HG03460 (cell line): ENCODE measurements around the gene XPO1.

Experiments used
- ATAC-seq: cut with Tn5 transposase; IDR thresholded peaks from one replicate; pipeline ENCODE4 v1.9.1; 2021; ENCODE audit not compliant: unreplicated experiment

The XPO1 gene

DNA sequence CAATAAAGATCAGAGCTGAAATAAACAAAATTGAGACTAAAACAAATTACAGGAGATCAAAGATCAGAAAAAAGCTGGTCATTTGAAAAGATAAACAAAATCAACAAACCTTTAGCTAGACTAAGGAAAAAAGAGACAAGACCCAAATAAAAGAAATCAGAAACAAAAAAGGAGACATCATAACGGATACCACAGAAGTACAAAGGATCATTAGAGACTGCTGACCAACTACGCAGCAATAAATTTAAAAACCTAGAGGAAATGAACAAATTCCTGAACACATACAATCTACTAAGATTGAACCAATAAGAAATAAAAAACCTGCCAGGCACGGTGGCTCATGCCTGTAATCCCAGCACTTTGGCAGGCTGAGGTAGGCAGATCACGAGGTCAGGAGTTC lies 101.0 kb downstream of the XPO1 start:
- no peak for ATAC-seq

DNA sequence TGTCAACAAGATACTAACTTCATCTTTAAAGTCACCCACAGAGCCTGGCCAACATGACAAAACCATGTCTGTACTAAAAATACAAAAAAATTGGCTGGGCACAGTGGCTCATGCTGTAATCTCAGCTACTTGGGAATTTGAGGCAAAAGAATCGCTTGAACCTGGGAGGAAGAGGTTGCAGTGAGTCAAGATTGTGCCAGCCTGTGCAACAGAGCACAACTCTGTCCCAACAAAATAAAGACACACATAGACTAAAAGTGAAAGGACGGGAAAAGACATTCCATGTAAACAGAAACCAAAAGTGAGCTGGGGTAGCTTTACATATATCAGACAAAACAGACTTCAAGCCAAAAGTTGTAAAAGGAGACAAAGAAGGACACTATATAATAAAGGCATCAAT lies 102.1 kb downstream of the XPO1 start:
- ATAC-seq: no peak

DNA sequence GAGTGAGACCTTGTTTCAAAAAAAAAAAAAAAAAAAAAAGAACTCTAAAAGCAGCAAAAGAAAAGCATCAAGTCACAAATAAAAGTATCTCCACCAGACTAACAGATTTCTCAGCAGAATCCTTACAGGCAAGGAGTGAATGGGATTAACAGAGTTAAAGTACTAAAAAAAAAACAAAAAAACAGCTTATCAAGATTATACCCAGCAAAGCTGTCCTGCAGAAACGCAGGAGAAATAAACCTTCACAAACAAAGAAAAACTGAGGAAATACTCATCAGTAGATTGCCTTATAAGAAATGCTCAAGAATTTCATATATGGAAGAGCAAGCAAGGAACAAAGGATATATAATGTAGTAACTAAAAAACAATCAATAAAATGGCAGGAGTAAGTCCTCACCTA lies 102.9 kb downstream of the XPO1 start:
- ATAC-seq: no peak

DNA sequence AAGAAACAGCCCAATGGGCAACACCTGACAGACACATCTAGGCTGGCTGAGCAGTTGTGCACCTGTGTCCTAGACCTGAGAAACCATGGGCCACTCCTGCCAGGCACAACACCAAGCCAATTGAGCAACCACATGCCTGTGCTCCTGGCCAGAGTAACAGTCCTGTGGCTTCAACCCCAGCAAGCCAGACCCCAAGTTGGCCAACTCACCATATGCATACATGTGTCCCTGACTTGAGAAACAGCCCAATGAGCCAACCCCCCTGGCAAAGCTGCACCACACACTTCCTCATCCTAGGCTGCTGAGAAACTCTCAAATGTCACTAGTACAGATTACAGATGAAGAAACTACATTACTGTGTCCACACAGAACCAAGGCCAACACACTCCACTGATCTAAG lies 103.8 kb downstream of the XPO1 start:
- no peak for ATAC-seq

DNA sequence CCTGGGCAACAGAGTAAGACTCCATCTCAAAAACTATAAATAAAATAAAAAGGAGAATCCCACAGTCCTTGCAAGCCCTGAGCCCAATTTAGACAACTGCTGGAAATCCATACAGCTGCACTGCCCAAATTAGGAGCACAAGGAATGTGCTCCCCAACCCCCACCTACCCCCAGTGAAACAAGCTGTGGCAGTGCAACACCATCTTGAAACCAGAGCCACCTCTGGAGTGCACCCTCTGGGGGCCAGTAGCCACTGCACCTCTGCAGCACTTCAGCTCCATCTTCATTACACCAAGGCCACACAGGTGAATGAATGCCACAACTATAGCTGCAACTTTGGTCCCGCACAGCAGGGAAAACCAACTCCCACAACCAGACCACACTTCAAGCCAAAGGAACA lies 104.5 kb downstream of the XPO1 start:
- no peak for ATAC-seq

DNA sequence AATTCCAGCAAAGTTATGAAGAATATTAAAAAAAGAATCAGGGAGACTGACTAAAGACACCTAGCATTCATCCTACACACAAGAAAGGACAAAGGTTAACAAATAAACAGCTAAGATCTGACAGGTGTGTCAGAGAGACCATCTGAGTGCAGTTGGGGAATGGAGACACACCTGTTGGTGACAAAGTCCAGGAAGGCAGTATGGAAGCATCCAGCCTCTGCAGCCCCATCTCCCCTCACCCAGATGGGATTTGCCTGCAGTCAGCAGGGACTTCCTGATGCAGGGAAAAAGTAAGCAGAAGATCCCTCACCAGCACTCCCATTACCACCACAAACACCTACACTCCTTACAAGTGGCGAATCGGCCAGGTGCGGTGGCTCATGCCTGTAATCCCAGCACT lies 105.2 kb downstream of the XPO1 start:
- ATAC-seq: no peak

DNA sequence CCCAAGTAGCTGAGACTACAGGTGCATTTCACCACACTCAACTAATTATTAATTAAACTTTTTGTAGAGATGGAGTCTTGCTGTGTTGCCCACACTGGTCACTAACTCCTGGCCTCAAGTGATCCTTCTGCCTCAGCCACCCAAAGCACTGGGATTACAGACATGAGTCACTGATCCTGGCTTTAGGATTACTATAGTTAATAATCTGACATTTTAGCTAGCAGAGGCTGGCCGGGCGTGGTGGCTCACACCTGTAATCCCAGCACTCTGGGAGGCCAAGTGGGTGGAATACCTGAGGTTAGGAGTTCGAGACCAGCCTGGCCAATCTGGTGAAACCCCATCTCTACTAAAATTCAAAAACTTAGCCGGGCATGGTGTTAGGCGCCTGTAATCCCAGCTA lies 106.8 kb downstream of the XPO1 start:
- no peak for ATAC-seq
